CD4-positive, alpha-beta T cell treated with Interleukin-6 for 4 hours (primary cell): ENCODE results near the gene SNRNP25.

Source experiments
- DNase-seq: peaks from one replicate; pipeline ENCODE4 v3.0.0-alpha.2; 2020; ENCODE audit warnings: mixed read lengths

Gene SNRNP25

GRCh38 chr16:104928-105327 lies 51.3 kb downstream of the SNRNP25 start:
- DNase-seq = no peak

GRCh38 chr16:105521-105920 lies 51.9 kb downstream of the SNRNP25 start:
- DNase-seq = no peak

GRCh38 chr16:106623-107324 lies 53.1 kb downstream of the SNRNP25 start:
- peak; percentile 64 for DNase-seq
